Measurements from ENCODE around the gene LIFR. TPM values are rescaled to one million over a fixed set of nuclear protein-coding genes. Genes with fewer than 3 reads are reported as not detected.

Gene LIFR
- total RNA-seq, 1 donor from 2014 or later: 33.4 TPM

DNA sequence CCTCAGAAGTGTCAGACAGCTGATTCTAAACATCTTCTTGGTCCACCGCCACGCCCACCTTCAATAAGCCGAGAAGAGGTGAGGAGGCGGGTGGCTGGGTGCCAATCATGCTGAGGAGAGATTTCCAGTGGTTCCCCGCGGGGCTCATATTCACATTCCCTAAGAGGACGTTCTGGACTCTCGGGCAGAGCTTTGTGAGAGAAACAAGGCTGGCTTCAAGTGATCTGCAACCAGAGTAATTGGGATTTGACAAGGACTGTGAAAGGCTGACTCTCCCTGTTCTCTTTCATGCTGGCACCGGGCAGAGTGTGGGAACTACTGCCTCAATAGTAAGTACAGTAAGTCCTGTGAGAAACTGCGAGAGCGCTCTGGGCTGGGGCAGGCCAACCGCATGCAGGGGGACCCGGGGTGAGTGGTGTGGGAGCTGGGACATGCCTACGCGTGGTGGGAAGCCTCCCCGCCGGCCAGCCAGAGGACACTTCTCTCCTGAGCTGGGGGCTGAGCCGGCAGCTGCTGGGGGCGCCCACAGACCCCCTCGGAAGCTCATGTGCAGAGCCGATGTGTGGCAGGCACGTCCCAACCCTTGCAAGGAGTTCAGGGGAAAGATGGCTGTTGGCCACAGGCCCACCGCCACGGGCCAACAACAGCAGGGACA is 110.9 kb downstream of the LIFR start:
- Mint-ChIP-seq H3K9me3 (ENCODE audit: low read depth) (no peaks in the 10 kb centered on the region), H3K4me1 (ENCODE audit: low read depth) (peaks cover 1% of the 10 kb centered on the region), H3K36me3 (ENCODE audit: insufficient read depth) (no peaks in the 10 kb centered on the region), H3K27ac (no peak overlapping the region), H3K27me3 (peaks cover 8% of the 10 kb centered on the region), H3K4me3 (ENCODE audit: low read depth) (no peak overlapping the region)
- TF ChIP-seq, protein P1, sequence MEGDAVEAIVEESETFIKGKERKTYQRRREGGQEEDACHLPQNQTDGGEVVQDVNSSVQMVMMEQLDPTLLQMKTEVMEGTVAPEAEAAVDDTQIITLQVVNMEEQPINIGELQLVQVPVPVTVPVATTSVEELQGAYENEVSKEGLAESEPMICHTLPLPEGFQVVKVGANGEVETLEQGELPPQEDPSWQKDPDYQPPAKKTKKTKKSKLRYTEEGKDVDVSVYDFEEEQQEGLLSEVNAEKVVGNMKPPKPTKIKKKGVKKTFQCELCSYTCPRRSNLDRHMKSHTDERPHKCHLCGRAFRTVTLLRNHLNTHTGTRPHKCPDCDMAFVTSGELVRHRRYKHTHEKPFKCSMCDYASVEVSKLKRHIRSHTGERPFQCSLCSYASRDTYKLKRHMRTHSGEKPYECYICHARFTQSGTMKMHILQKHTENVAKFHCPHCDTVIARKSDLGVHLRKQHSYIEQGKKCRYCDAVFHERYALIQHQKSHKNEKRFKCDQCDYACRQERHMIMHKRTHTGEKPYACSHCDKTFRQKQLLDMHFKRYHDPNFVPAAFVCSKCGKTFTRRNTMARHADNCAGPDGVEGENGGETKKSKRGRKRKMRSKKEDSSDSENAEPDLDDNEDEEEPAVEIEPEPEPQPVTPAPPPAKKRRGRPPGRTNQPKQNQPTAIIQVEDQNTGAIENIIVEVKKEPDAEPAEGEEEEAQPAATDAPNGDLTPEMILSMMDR (IDR thresholded peaks at IDR 0.05; ENCODE audit: unreplicated experiment): no peak
- DNase-seq (ENCODE audit: low spot score, unreplicated experiment): no peak

DNA sequence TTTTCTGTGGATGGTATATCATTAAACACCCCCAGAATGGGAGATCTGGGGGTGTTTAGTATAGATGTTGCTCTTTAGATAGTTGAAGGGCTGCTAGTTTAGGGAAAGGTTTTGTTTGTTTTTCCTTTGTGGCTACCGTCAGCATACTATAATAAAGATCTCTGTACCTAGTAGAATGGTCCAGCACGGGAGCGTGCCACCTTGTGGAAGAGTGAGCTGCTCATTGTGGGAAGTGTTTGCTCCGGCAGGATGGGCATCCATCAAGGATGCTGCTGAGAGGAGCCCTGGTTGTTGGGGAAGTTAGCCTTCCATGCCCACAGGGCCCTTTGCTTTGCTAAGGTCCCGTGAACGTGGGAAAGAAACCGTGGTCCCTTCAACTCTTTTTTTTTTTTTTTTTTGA is 113.1 kb downstream of the LIFR start:
- H3K4me3 Mint-ChIP-seq (ENCODE audit: low read depth): no peak overlapping the region
- peaks cover 8% of the 10 kb centered on the region for H3K27me3 Mint-ChIP-seq
- no peak overlapping the region for H3K27ac Mint-ChIP-seq
- TF ChIP-seq, protein P1 (IDR thresholded peaks at IDR 0.05; ENCODE audit: unreplicated experiment): no peak
- DNase-seq (ENCODE audit: low spot score, unreplicated experiment): no peak
- peaks cover 1% of the 10 kb centered on the region for H3K4me1 Mint-ChIP-seq (ENCODE audit: low read depth)
- no peaks in the 10 kb centered on the region for H3K9me3 Mint-ChIP-seq (ENCODE audit: low read depth)
- H3K36me3 Mint-ChIP-seq (ENCODE audit: insufficient read depth): no peaks in the 10 kb centered on the region

DNA sequence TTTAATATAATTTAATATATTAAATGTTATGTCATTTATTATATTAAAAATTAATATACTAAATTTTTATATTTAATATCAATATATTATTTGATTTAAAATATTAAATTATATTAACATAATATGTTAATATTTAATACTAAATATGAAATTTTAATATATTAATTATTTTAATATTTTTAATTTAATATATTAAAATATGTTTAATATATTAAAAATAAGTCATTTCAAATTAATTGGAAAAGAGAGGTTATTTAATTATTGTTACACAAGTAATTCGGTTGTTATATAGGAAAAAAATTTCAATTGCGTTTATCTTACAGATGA is 114.2 kb downstream of the LIFR start:
- DNase-seq (ENCODE audit: low spot score, unreplicated experiment): no peak
- Mint-ChIP-seq H3K27ac (no peak overlapping the region), H3K4me1 (ENCODE audit: low read depth) (no peaks in the 10 kb centered on the region), H3K9me3 (ENCODE audit: low read depth) (no peaks in the 10 kb centered on the region), H3K36me3 (ENCODE audit: insufficient read depth) (no peaks in the 10 kb centered on the region), H3K27me3 (peaks cover 8% of the 10 kb centered on the region), H3K4me3 (ENCODE audit: low read depth) (no peak overlapping the region)
- TF ChIP-seq, protein P1 (IDR thresholded peaks at IDR 0.05; ENCODE audit: unreplicated experiment): no peak

DNA sequence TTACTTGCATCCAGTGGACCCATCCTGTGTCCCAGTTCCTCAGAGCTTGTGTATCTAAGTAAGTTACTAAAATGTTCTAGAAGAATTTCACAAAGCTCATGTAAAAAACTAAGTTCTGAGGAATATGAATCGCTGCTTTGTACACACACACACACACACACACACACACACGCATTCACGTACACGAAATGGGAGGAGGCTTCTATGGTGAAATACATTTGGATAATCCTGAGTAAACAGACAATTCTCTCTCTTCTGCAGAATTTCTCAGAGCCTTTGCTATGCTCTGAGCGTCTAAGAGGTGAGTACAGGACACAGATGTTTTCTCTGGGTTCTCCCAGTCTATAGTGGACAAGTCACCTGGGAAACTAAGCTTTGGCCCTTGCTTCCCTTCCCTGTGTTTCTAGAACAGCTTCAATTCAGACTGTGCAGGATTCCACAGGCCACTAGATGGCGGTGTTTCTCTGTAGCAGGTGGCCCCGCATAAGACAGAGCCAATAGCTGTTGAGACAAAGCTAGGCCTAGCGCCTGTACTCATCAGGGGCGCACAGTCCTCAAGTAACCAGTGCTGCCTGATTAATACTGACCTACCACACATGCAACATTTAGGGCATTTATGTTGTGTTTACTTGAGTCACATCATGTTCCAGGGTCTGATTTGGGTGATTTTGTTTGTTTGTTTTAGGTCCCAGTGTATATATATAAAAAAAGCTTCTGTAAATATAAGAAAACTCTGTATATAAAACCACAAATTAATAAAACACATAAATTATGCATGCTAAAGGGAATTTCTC is 114.8 kb downstream of the LIFR start:
- H3K27ac Mint-ChIP-seq: peak overlapping the region; percentile 71
- no peaks in the 10 kb centered on the region for H3K36me3 Mint-ChIP-seq (ENCODE audit: insufficient read depth)
- no peaks in the 10 kb centered on the region for H3K9me3 Mint-ChIP-seq (ENCODE audit: low read depth)

DNA sequence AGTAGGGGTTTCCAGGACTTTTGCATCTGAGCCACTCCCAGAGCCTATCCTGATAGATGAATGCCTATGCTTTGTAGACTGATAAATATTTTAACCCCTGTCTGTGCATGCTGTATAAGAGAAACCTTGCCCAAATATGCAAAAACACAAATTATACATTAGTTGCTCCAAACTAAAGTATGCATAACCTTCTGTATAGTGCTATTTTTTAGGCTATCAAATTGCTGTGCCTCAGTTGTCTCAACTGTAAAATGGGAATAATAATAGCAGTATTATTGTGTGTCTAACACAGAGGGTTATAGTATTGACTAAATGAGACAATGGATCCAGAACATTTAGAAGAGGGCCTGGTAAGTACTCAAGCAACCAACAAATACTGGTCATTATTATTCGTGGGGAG is 117.7 kb downstream of the LIFR start:
- TF ChIP-seq, protein P1 (IDR thresholded peaks at IDR 0.05; ENCODE audit: unreplicated experiment): no peak
- peaks cover 4% of the 10 kb centered on the region for H3K27me3 Mint-ChIP-seq

More for the DNA sequence above, 114.8 kb downstream of the LIFR start:
- peak; percentile 79 for DNase-seq (ENCODE audit: low spot score, unreplicated experiment)
- Mint-ChIP-seq H3K4me1 (ENCODE audit: low read depth) (no peaks in the 10 kb centered on the region), H3K27me3 (peaks cover 5% of the 10 kb centered on the region), H3K4me3 (ENCODE audit: low read depth) (no peak overlapping the region)
- TF ChIP-seq, protein P1 (IDR thresholded peaks at IDR 0.05; ENCODE audit: unreplicated experiment): peak; percentile 94

More for the DNA sequence above, 117.7 kb downstream of the LIFR start:
- Mint-ChIP-seq H3K36me3 (ENCODE audit: insufficient read depth) (no peaks in the 10 kb centered on the region), H3K9me3 (ENCODE audit: low read depth) (no peaks in the 10 kb centered on the region), H3K4me1 (ENCODE audit: low read depth) (peaks cover 2% of the 10 kb centered on the region), H3K4me3 (ENCODE audit: low read depth) (no peak overlapping the region), H3K27ac (no peak overlapping the region)
- no peak for DNase-seq (ENCODE audit: low spot score, unreplicated experiment)
